Liver (tissue), 9 donors: ENCODE data around the gene TIAM2. TPM values are rescaled to one million over a fixed set of nuclear protein-coding genes. Genes with fewer than 3 reads are reported as not detected.

ENCODE experiments used
- DNase-seq: peaks from one replicate; pipeline ENCODE4 v3.0.0-alpha.2; 2017; ENCODE audit warnings: low spot score
- H3K27ac ChIP-seq, 2 donors: one replicate each; pipeline ENCODE4 v1.7.0; 2013; ENCODE audit warnings: inconsistent platforms in 2 of 2, low read length in 2 of 2, control low read depth in 1 of 2, low read depth in 1 of 2, mild to moderate bottlenecking in 1 of 2
- H3K27me3 ChIP-seq, 4 donors: one replicate each; pipeline versions ENCODE4 v1.6.1 to v1.7.0; 2013; ENCODE audit warnings: low read length in 3 of 4, inconsistent platforms in 1 of 4, mild to moderate bottlenecking in 1 of 4, moderate library complexity in 1 of 4; ENCODE audit not compliant: control insufficient read depth in 4 of 4, insufficient read depth in 4 of 4
- H3K36me3 ChIP-seq, 4 donors: one replicate each; pipeline versions ENCODE4 v1.6.1 to v1.7.0; 2013; ENCODE audit warnings: low read length in 3 of 4, mild to moderate bottlenecking in 3 of 4, low read depth in 1 of 4, moderate library complexity in 1 of 4; ENCODE audit not compliant: control insufficient read depth in 4 of 4, insufficient read depth in 3 of 4
- H3K4me1 ChIP-seq, 4 donors: one replicate each; pipeline versions ENCODE4 v1.6.1 to v1.7.0; 2013; ENCODE audit warnings: low read length in 3 of 4, mild to moderate bottlenecking in 3 of 4, moderate library complexity in 1 of 4; ENCODE audit not compliant: control insufficient read depth in 4 of 4, insufficient read depth in 4 of 4
- H3K4me3 ChIP-seq, 3 donors: one replicate each; pipeline versions ENCODE4 v1.6.1 to v1.7.0; 2013; ENCODE audit warnings: low read length in 3 of 3, control low read depth in 1 of 3, low read depth in 1 of 3, mild to moderate bottlenecking in 1 of 3
- H3K9ac ChIP-seq, 2 donors: one replicate each; pipeline ENCODE4 v1.7.0; 2013; ENCODE audit warnings: low read length in 2 of 2, mild to moderate bottlenecking in 2 of 2, moderate library complexity in 2 of 2, control low read depth in 1 of 2, low read depth in 1 of 2
- H3K9me3 ChIP-seq, 4 donors: one replicate each; pipeline versions ENCODE4 v1.6.1 to v1.7.0; 2013; ENCODE audit warnings: low read length in 3 of 4; ENCODE audit not compliant: control insufficient read depth in 4 of 4
- ATF3 ChIP-seq: IDR thresholded peaks from 2 replicates; pipeline ENCODE4 v1.6.1; 2016; ENCODE audit warnings: antibody characterized with exemption
- EGR1 ChIP-seq, 2 donors: IDR thresholded peaks; 2 replicates each; pipeline ENCODE4 v1.6.1; 2016 to 2018; ENCODE audit warnings: antibody characterized with exemption in 2 of 2, low read depth in 2 of 2
- FOXA1 ChIP-seq: IDR thresholded peaks from 2 replicates; pipeline ENCODE4 v1.6.1; 2016; ENCODE audit warnings: antibody characterized with exemption
- FOXA2 ChIP-seq: IDR thresholded peaks from 2 replicates; pipeline ENCODE4 v1.6.1; 2016; ENCODE audit warnings: antibody characterized with exemption
- HNF4A ChIP-seq, 2 donors: conservative IDR thresholded peaks; 2 replicates each; pipeline ENCODE4 v1.6.1; 2016; ENCODE audit warnings: antibody characterized with exemption in 2 of 2, mild to moderate bottlenecking in 2 of 2
- HNF4G ChIP-seq: IDR thresholded peaks from 2 replicates; pipeline ENCODE4 v1.6.1; 2016; ENCODE audit warnings: antibody characterized with exemption
- JUND ChIP-seq, 2 donors: IDR thresholded peaks; 2 replicates each; pipeline ENCODE4 v1.6.1; 2016; ENCODE audit warnings: antibody characterized with exemption in 2 of 2
- NR2F2 ChIP-seq: IDR thresholded peaks from 2 replicates; pipeline ENCODE4 v1.6.1; 2016; ENCODE audit warnings: antibody characterized with exemption
- RAD21 ChIP-seq, 2 donors: IDR thresholded peaks; 2 replicates each; pipeline ENCODE4 v1.6.1; 2016; ENCODE audit warnings: antibody characterized with exemption in 2 of 2, mild to moderate bottlenecking in 2 of 2
- REST ChIP-seq: IDR thresholded peaks from 2 replicates; pipeline ENCODE4 v1.6.1; 2016; ENCODE audit warnings: antibody characterized with exemption, mild to moderate bottlenecking
- RXRA ChIP-seq, 2 donors: IDR thresholded peaks; 2 replicates each; pipeline ENCODE4 v1.6.1; 2017 to 2018; ENCODE audit warnings: antibody characterized with exemption in 2 of 2, mild to moderate bottlenecking in 1 of 2
- SP1 ChIP-seq: IDR thresholded peaks from 2 replicates; pipeline ENCODE4 v1.6.1; 2018; ENCODE audit warnings: antibody characterized with exemption, mild to moderate bottlenecking
- TAF1 ChIP-seq: conservative IDR thresholded peaks from 2 replicates; pipeline ENCODE4 v1.6.1; 2016; ENCODE audit warnings: antibody characterized with exemption, mild to moderate bottlenecking
- YY1 ChIP-seq: IDR thresholded peaks from 2 replicates; pipeline ENCODE4 v1.6.1; 2016; ENCODE audit warnings: antibody characterized with exemption, mild to moderate bottlenecking
- WGBS: extraction: QIAGEN DNeasy Blood & Tissue Kit; methylation state at CpG from one replicate; pipeline ENCODE4 v1.1.7; 2013; 5-methylcytosine and 5-hydroxymethylcytosine counted together
- polyA plus RNA-seq, 2 donors: library from polyadenylated mRNA; stranded (reverse) in 1 of 2; unstranded in 1 of 2; fragments of 200-250 nt in 1 of 2; fragments of >200 nt in 1 of 2; fragmentation: Nextera tagmentation in 1 of 2; extraction: Ambion mirVana in 1 of 2; gene quantifications; one replicate each; pipeline versions ENCODE4 v1.2.1 to v1.2.3, GENCODE V29; 2013 to 2015
- total RNA-seq, 2 donors: library from RNA; depleted of rRNA; stranded (reverse); fragments of >200 nt; gene quantifications; one replicate each; pipeline ENCODE4 v1.2.3, GENCODE V29; 2014
- TF ChIP-seq, protein P1 (sequence below): IDR thresholded peaks from 2 replicates; pipeline ENCODE4 v1.6.1; 2016; ENCODE audit warnings: antibody characterized with exemption
- TF ChIP-seq, protein P2 (sequence below): IDR thresholded peaks from 2 replicates; pipeline ENCODE4 v1.6.1; 2016; ENCODE audit warnings: antibody characterized with exemption
- donor health status: healthy.
- donor health status: healthy.
- donor health status: healthy.
- donor health status: healthy.
- donor health status: healthy.

Gene TIAM2
- total and polyA plus RNA-seq, 4 donors, result 0.62 to 3.7 (median 2.4) TPM

DNA sequence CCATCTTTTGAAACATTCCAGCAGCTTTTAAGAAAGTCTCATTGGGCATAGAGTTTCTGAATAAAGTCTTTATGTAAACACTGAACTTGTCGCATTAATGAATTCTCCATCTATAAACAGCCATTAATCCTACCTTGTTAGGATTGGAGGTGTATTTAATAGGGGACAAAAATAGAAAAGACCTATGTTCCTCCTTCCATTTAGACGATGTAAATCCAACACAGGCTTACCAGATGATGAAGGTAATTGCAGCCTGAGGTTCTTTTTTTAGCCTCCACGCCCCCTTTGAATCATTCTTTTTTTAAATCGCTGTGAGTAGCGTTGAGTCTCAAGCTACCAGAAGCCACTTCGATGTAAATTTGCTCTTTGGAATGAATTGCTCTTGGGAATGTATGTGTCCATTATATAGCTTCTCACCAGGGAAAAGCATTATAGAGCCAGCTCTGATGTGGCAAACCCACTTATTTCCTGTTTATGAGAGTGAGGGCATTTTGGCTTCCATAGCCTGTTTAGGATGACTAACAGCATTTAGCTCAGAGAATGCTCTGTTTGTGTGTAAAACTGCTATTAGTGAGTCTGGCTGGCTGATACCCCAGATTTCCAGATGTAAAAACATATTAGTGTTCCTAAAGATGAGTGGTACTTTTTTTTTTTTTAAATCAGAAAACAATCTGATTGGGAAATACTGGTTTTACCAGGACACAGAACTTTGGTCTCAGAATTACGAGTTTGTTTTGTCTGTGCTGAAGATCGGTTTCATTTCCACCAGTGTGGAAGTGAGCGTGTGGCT, 193.8 kb downstream of the TIAM2 start:
- H3K27ac ChIP-seq, result peak overlapping the region; percentile 60 to 79

DNA sequence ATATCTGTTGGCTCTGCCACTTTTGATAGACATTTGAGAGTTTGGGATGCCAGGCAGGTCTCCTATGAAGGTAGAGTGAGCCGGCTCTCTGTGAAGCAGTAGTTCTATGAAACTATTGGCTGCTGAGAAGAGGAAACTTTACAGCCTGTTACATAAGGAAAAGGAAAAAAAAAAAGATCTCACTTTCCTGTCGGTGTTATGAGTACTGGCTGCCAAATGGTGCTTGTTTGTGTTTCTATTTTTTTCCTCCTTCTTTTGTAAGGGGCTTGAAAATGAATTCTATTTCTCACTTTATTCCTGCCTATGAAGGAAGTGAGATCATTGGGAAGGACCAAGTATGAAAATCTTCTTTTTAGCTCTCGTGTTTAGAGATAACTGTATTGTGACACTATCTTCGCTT, 195.6 kb downstream of the TIAM2 start:
- Histone ChIP-seq H3K27me3 (no peaks in the 10 kb centered on the region), H3K4me3 (no peak overlapping the region), H3K9me3 (no peaks in the 10 kb centered on the region), H3K27ac (no peak overlapping the region), H3K36me3 (no peaks in the 10 kb centered on the region), H3K4me1 (peaks cover 0 to 8% (median 5%) of the 10 kb centered on the region in 4 donors), H3K9ac (no peak overlapping the region)
- 77% methylated on average over 4 of the region's 4 CpGs for WGBS
- TF ChIP-seq REST (no peak), YY1 (no peak), FOXA1 (no peak), ATF3 (no peak), RAD21 (IDR thresholded peaks at IDR 0.05) (no peak), RXRA (IDR thresholded peaks at IDR 0.05) (no peak), FOXA2 (no peak), JUND (IDR thresholded peaks at IDR 0.05) (no peak), NR2F2 (no peak), EGR1 (IDR thresholded peaks at IDR 0.05; ENCODE audit: low read depth in 2 of 2) (no peak), TAF1 (no peak), HNF4G (no peak), SP1 (no peak)
- TF ChIP-seq, protein P1, sequence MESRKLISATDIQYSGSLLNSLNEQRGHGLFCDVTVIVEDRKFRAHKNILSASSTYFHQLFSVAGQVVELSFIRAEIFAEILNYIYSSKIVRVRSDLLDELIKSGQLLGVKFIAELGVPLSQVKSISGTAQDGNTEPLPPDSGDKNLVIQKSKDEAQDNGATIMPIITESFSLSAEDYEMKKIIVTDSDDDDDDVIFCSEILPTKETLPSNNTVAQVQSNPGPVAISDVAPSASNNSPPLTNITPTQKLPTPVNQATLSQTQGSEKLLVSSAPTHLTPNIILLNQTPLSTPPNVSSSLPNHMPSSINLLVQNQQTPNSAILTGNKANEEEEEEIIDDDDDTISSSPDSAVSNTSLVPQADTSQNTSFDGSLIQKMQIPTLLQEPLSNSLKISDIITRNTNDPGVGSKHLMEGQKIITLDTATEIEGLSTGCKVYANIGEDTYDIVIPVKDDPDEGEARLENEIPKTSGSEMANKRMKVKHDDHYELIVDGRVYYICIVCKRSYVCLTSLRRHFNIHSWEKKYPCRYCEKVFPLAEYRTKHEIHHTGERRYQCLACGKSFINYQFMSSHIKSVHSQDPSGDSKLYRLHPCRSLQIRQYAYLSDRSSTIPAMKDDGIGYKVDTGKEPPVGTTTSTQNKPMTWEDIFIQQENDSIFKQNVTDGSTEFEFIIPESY, result no peak
- TF ChIP-seq, protein P2, sequence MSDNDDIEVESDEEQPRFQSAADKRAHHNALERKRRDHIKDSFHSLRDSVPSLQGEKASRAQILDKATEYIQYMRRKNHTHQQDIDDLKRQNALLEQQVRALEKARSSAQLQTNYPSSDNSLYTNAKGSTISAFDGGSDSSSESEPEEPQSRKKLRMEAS, result no peak
- DNase-seq, result no peak

More for the DNA sequence above, 193.8 kb downstream of the TIAM2 start:
- H3K36me3 ChIP-seq, result no peaks in the 10 kb centered on the region
- 67% methylated on average over 9 of the region's 9 CpGs for WGBS
- H3K27me3 ChIP-seq, result no peaks in the 10 kb centered on the region
- TF ChIP-seq FOXA2, result no peak
- no peak for TF ChIP-seq JUND (IDR thresholded peaks at IDR 0.05)
- TF ChIP-seq RAD21 (IDR thresholded peaks at IDR 0.05), result no peak
- TF ChIP-seq SP1, result peak; percentile 15
- TF ChIP-seq HNF4A (conservative IDR thresholded peaks at IDR 0.05), result peak; percentile 56 to 61
- TF ChIP-seq ATF3, result no peak
- TF ChIP-seq EGR1 (IDR thresholded peaks at IDR 0.05; ENCODE audit: low read depth in 2 of 2), result no peak
- H3K4me3 ChIP-seq, result no peak overlapping the region
- H3K9ac ChIP-seq, result no peak overlapping the region
- H3K9me3 ChIP-seq, result no peaks in the 10 kb centered on the region
- peaks cover 0 to 8% (median 5%) of the 10 kb centered on the region in 4 donors for H3K4me1 ChIP-seq
- DNase-seq, result no peak
